HL-60/S4 (cell line): Measurements from ENCODE around the gene RPS25.
"Not testable (repeated sequence)": the region's sequence is repeated elsewhere in the genome, so short reads cannot be mapped to it uniquely, and the experiment has no call there.

Experiments
- in situ Hi-C: fragments of 300-500 bp; cut with MboI; formaldehyde crosslinking; loops from 2 replicates; pipeline ENCODE4 v1.14.3; 2022; ENCODE audit warnings: low sequenced_read_pairs

The RPS25 gene

DNA sequence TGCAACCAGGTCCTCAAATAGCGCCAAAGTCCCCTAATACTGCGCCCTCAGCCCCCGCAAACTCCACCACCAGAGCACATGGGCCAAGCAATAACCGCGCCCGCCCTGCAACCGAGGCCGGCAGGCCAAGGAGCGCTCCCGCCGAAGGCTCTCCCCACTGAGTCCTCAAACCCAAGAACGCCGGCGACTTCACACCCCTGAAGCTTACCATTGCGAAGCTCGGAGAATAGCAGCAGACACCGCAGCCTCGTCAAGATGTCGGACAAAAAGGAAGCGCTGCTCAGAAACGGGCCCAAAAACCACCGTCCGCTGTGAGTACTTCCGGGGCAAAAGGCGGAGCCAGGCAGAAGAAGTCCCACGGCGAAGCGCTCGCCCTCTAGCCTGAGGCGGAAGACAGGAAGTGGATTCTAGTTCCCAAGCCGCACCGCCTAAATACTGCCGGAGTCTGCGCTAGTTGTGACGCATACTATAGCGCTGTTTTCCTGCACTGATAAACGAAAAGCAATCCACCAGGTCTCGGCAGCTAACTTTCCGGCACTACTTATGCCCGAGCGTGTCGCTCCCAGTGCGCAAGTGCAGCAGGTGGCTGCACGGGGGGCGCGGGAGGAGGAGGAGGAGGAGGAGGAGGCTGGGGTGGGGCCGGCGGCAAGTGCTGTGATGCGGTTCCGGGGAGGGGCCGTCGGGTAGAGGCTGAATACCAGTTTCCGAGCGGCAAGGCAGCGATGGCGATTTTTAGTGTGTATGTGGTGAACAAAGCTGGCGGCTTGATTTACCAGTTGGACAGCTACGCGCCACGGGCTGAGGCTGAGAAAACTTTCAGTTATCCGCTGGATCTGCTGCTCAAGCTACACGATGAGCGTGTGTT is at the start of gene RPS25, which contains the start of gene TRAPPC4:
Gene RPS25 (minus strand): TSS at position 270 of the 865 bp plus-strand sequence. CDS start 59 bp downstream, at position 211.
Gene TRAPPC4 (plus strand): TSS at position 693 of the 865 bp plus-strand sequence. CDS start 30 bp downstream, at position 723.
- in situ Hi-C loops, result no loop called here

DNA sequence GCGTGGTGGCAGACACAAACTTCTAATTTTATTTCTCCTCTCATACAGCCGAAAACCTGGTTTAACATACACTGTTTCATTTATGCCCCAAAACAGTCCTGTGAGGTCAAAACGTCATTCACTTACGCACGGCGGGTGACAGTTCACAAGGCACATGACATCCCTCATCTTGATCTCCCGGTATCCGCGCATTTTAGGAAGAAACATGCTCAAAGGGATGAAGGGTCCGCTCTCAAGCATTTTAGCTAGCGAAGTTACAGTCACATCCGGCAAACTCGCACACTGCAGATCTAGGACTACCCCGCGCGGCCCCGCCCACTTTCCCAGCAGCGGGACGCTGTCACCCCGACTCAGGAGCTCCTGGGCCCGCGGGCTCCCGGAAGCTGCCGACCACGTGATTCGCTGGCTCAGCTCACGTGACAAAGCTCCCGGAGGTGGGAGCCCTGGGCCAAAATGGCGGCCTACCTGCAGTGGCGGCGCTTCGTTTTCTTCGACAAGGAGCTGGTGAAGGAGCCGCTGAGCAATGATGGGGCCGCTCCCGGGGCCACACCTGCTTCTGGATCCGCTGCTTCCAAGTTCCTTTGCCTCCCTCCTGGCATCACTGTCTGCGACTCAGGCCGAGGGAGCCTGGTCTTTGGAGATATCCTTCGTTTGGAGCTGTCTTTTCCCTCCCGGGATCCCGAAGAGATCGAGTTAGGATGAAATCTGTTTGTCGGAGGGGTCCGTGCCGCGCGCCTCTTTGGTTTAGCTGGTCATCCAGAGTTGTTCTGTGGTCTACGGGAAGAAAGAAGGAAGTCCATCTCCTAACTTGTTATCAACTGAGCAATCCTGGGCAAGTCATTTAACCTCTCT is 49.5 kb upstream of the RPS25 start, which contains the start of gene VPS11:
Gene VPS11 (plus strand): TSS at position 448 of the 852 bp plus-strand sequence. CDS start 6 bp downstream, at position 454.
- in situ Hi-C loops, result no loop called here

DNA sequence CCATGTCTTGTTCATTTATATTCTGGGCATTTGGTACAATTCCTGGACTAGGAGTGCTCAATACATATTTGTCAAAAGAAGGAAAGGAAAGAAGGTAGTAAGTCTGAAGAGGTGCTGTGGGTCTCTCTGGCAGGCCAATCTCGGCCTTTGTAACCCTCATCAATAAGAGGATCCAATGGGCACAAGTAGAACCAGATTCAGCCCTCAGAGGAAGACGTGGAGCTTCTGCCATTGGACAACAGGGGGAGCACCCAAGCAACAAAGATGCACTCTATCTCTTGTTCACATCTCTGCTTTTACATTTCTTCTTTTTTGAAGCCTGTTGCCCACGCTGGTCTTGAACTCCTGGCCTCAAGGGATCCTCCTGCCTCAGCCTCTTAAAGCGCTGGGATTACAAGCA is 47.2 kb upstream of the RPS25 start:
- in situ Hi-C loops, result no loop called here

DNA sequence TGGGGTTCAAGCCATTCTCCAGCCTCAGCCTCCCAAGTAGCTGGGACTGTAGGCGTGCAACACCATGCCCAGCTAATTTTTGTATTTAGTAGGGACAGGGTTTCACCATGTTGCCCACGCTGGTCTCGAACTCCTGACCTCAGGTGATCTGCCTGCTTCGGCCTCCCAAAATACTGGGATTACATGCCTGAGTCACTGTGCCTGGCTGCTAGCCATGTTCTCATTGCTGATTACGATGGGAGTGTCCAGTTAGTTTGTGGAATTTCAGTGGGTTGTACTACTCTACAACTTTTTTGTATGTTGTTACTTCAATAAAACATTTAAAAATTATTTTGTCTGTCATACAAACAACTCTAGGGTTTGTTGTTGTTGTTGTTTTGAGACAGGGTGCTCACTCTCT is 44.6 kb upstream of the RPS25 start:
- in situ Hi-C loops, result no loop called here

DNA sequence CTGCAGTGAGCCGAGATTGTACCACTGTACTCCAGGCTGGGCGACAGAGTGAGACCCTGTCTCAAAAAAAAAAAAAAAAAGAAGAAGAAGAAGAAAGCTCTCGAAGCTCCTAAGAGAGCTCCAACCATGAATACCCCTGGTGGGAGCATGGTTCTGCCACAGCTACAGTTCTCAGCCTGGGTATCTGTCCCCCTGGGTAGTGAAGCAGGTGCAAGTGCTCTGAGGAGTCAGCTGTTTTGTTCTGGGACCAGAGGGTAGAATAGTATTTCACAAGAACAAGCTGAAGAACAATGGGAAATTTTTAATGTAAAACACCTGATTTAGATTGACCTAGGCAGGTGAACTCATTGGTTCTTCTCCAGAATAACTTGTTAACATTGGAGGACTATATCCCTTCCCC is 43.1 kb upstream of the RPS25 start:
- in situ Hi-C loops, result no loop called here

DNA sequence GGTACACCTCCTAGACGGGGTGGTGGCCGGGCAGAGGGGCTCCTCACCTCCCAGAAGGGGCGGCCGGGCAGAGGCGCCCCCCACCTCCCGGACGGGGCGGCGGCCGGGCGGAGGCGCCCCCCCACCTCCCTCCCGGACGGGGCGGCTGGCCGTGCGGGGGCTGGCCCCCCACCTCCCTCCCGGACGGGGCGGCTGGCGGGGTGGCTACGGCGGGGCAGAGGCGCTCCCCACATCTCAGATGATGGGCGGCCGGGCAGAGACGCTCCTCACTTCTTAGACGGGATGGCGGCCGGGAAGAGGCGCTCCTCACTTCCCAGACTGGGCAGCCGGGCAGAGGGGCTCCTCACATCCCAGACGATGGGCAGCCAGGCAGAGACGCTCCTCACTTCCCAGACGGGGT is 41.0 kb upstream of the RPS25 start:
- in situ Hi-C loops, result not testable (repeated sequence)

DNA sequence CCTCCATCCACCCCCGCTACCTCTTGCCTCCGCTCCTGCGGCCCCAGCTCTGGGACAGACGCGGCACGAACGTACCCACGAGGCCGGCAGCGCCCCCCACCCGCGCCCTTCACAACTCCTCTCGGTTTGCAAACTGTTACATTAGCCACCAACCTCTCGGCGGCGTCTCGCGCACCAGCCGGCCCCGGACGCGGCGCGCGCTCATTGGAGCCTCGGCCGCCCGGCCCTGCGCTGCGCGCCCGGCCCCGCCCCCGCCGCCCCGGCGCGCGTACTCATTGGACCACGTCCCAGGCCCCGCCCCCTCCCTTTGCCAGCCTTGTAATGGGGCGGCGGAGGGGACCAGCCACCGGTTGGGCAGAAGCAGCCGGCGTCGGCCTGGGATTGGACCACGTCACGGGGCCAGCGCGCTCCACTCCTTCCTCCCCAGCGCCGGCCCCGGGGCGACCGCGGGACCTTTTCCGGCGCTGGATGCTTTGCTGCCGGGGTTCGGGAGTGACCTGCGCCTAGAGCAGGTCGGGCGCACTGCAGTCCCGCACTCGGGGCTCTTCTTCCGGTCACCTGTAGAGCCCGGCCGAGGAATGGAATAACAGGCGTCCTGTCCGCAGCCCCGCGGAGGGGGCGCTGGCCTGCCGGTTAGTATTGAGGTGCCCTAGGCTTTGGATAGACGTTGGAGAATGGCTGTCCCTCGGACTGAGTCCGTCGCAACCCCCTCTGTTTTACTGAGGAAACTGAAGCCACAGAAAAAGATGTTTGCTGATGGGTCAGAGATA is 39.0 kb upstream of the RPS25 start, which contains the start of gene HYOU1:
Gene HYOU1 (minus strand): TSS at position 206 of the 770 bp plus-strand sequence. CDS start 1,045 bp downstream, outside the sequence.
- in situ Hi-C loops, result no loop called here

DNA sequence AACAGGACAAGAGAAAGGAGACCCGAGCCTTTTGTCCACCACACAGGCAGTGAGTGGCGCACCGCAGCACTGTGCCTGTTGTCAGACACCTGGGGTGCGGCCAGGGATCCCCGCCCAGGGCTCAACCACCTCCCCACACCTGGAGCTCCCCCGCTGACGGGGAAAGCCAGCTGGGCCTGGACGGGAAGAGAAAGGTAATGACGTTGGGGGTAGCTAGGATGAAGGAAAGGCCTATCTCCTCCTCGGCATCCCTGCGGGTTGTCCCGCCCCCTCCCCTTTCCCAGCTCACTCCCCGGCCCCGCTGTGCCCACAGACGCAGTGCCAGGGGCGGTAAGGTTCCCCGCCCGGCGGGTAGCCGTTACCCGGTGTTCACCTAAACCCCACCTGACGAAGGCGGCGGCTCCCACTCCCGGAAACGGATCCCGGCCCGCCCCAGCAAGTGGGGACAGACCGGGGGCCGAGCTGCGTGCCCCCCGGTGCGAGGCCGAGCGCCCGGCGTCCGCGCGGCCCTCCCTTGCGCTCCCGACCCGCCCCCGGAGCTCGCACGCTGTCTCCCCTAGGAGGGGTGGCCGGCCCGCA is 38.4 kb upstream of the RPS25 start:
- in situ Hi-C loops, result no loop called here

DNA sequence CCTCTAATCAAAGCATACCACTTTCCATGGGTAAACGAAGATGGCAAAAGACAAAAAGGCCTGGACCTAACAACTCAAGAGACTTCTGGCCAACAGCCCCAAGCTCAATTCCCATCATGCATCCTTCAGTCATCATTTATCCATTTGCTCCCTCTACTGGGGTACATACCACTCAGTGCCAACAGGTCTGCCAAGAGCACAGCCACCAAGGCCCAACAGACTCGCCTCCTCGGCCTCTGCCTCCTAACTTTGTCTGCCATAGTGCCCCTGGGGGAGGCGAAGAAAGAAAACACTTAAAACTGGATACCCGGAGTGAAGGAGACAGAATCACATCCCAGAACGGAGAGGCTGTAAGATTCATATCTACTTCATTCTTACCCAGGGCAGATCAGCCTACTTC is 37.8 kb upstream of the RPS25 start:
- in situ Hi-C loops, result no loop called here

DNA sequence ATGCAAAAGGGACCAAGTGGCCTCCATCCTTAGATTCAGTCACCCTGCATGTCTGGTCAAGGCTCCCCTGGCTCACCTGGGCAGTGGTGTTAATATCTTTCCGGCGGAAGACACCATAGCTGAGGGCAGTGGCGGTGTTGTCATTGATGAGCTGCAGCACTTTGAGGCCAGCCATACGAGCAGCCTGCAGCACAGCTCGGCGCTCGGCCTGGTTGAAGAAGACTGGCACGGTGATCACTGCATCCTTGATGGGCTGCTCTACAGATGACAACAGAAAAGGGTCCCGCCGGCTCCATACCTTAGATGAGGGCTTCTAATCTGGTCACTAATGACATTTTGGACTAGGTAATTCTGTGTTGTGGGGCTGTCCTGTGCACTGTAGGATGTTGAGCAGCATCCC is 36.3 kb upstream of the RPS25 start:
- in situ Hi-C loops, result no loop called here

DNA sequence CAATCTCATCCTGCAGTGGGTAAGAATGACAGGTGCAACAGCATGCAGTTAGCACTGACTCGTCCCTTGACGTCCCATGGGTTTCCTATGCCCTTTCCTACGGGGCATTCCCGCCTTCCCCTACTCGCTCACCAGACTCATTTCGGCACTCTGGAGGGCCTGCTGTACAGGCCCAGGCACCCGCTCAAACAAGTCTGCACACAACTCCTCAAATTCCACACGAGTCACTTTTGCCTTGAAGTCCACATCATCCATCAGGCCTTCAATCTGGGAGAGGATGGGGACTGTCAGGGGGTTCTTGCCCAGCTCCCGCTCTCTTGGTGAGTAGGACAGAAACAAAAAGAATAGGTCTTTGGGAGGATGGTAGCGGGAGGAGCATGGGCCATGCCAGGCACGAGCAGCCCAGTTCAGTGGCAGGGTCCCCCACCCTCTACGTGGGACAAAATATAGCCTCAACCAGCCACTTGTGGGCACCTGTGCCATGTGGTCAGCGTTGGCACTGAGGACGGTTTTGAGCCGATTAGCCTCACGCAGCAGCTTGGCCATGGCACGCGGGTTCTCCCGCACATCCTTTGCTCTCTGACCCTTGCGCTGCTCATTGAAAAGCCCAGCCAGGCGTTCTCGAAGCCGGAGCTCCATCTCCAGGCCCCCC is 34.1 kb upstream of the RPS25 start:
- in situ Hi-C loops, result no loop called here

DNA sequence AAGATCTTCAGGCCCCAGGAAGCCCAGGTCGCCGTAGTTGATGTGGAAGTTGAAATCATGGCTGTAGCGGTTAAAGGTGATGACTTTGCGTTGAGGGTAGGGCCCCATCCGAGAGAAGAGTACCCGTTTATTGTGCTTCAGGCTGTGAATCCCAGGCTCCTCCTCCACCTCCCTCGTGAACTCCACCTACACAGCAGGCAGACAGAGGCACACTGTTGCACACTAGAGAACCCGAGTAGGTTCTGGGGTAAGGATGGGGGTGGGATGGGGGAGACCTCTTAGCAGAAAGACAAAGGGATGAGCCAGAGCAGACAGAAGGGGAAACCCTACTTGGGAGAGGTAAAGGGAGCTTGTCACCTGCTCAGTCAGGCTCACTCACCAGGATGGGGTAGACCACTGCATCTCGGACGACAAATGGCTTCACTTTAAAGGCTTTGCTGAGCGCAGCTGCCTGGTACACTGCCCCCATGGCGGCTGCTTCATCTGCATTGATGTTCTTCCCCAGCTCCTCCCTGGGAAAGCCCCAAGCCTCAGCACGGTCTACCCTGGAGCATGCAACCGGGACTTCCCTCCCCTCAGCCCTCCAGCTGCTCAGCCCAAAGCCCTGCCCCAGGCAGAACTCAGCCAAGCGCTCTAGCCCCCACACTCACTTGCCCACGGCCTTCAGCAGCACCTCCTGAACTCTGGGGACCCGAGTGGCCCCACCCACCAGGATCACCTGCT is 33.5 kb upstream of the RPS25 start:
- in situ Hi-C loops, result no loop called here

DNA sequence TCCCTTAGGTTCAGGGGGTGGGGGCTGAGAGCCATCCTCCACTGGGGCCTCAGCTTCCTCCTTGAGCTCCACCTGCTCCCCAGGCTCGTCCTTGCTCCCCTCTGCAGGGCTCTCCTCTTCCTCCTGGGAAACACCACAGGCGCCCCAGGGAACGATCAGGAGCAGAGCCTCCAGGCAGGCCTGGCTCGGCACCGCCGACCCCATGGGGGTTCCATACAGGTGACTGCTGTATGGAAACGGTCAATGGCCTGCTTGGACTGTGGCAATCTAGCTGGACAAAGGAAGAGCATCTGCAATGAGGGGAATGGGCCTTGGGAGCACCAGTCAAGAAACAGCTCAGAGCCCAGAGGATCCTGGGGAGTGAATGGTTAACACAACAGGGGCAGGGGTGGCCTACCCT is 30.9 kb upstream of the RPS25 start:
- in situ Hi-C loops, result no loop called here

DNA sequence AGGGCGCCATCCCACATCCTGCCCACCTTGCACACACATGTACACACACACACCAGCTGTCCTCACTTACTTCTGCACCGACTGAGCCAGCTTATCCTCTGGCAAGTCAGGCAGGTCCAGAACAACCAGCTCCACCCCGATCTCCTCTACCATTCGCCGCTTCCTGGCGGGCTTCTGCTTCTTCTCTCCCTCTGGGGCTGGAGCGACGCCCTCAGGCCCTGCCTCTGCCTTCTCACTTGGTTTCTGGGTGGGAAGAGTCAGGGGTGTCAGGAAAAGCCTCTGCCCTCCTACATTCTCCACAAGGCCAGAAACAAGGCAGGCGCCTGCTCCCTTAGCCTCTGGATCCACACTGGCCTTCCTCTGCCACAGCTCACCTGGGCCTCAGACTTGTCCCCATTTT is 30.5 kb upstream of the RPS25 start:
- in situ Hi-C loops, result no loop called here

DNA sequence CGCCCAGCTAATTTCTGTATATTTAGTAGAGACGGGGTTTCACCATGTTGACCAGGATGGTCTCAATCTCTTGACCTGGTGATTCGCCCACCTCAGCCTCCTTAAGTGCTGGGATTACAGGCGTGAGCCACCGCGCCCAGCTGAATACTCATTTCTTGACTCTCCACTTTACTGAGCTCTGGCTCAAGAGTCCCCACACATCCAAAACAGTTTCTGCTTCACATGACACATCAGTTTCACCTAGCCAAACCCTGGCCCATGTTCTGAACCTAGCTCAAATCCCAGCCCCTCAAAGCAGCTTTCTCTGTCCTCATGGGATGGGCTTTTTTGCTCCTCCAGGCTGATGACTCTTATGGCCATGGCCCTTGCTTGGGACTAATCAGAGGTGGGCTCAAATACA is 29.1 kb upstream of the RPS25 start:
- in situ Hi-C loops, result no loop called here

DNA sequence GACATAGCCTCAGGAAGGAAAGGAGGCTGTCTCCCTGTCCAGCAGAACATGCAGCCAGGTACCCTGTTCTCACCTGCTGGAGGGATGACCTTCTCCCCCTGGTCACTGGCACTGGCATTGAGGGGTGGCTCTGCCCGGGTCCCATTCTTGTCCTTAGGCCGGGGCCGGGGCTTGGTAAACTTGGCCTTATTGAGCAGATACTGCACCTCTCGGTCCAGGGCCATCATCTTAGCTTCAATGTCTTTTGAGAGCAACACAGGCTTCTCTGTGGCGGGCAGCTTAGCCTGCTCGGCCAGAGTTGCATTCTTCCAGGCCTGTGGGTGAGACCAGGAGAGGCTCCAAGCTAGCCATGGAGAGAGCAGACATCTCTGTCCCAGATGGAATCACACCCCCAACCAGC is 28.3 kb upstream of the RPS25 start:
- in situ Hi-C loops, result no loop called here

DNA sequence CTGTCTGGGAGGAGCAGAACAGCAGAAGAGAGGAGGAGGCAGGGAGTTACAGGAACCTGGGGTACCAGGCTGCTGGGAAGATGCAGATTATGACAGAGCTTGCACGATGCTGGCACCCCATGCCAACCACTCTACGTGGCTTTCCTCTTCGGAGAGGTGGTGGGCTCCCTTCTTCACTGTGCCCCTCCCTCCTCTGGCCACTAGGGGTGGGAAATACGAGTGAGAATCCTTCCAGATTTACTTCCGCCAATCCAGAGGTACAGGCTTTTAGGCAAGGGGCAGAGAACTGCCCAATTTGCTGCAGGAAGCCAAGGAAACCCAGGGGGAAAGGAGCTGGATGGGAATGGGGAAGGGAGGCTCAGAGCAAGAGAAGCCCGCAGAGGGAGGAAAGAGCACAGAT is 26.6 kb upstream of the RPS25 start:
- in situ Hi-C loops, result no loop called here

DNA sequence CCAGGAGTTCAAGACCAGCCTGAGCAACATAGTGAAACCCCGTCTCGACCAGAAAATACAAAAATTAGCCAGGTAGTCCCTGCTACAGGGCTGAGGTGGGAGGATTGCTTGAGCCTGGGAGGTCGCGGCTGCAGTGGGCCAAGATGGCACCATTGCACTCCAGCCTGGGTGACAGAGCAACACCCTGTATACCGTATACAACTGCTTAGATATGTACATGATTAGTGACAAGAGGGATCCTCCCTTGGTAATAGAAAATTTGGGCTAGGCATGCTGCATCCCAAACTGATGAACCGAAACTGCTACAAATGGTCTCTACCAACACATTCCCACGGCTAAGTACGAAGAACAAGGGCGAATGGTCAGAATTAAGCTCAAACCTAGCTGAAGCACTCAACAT is 24.8 kb upstream of the RPS25 start:
- in situ Hi-C loops, result no loop called here

DNA sequence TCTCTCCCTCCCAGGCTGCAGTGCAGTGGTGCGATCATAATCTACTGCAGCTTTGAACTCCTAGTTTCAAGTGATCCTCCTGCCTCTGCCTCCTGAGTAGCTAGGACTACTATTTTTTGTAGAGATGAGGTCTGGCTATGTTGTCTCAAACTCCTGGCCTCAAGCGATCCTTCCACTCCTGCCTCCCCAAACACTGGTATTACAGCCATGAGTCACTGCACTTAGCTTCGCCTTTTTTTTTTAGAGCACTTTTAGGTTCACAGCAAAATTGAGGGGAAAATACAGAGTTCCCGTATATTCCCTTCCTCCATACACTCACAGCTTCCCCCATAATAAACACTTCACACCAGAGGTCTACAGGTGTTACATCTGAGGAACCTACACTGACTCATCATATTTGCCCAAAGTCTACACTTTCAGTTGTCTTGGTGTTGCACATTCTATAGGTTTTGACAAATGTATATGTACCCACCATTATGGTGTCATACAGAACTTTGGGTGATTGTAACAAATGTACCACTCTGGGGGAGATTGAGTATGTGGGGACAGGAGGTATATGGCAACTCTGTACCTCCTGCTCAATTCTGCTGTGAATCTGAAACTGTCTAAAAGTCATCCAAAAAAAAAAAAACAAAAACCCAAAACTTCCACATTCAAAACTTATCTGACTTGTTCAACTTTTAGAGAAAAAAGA is 23.8 kb upstream of the RPS25 start:
- in situ Hi-C loops, result no loop called here
